AG20443 (cell line): ENCODE results near the gene HSPB6.

Experiments used
- DNase-seq: peaks from one replicate; pipeline ENCODE4 v3.0.0; 2012; ENCODE audit warnings: low spot score, mixed read lengths

Gene HSPB6

DNA sequence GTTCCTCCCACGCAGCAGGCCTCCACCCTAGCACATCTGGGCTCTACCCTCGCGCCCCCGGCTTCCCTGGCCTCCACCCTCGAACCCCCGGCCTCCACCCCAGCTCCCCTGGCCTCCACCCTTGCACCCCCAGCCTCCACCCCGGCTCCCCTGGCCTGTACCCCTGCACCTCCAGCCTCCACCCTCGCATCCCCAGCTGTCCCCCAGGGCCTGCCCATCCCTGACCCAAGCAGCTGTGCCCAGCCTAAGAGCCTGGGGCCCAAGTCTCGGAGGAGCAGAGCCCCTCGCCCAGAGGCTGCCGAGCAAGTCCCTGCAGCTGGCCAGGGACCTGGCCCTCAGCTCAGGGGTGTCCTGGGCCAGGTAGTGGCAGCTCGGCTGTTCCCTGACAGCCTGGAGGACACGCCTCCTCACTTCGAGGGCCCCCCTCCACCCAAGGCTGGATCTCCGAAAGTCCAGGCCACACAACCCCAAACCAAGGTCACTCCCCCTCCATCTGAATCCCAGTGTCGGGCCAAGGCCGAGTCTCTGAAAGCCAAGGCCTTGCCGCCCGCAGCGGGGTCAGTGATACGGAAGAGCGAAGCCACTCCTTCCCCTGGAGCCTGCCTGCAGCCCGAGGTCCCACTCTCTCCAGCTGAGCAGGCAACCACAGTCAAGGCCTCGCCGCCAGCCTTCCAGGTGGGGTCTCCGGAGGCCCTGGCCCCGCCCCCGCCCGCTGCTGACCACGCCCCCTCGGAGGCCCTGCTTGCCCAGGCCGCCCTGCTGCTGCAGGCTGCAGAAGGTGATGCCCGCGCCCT is 10.7 kb upstream of the HSPB6 start:
- DNase-seq, result peak; percentile 7

GRCh38 chr19:35766571-35767104 is 9.8 kb upstream of the HSPB6 start:
- DNase-seq, result no peak

DNA sequence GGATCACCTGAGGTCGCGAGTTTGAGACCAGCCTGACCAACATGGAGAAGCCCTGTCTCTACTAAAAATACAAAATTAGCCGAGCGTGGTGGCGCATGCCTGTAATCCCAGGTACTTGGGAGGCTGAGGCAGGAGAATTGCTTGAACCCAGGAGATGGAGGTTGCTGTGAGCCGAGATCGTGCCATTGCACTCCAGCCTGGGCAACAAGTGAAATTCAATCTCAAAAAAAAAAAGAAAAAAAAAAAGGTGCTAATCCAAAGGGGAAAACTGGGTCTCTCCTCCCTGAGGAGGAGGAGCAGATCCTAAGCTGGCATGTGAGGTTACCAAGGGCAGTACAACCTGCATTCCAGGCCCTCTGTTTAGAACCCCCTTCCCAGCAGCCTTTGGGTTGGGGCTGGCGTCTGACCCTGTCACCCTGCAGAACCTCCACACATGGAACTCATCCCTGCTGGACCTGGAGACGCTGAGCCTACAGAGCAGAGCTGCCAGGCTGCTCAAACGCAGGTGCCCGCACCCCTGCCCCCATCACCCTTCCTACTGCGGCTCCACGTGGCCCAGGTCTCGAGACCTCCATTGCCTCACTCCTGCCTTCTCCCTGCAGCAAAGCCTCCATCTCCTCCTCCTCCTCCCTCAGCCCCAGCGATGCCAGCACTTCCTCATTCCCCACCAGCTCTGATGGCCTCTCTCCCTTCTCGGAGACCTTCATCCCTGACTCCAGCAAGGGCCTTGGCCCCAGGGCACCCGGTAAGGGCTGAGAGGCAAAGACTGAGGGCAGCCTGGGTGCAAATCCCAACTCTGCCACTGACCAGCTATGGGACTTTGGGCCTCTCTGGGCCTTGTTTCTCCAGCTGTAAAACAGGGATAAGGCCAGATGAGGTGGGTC is 7.8 kb upstream of the HSPB6 start:
- DNase-seq, result no peak

DNA sequence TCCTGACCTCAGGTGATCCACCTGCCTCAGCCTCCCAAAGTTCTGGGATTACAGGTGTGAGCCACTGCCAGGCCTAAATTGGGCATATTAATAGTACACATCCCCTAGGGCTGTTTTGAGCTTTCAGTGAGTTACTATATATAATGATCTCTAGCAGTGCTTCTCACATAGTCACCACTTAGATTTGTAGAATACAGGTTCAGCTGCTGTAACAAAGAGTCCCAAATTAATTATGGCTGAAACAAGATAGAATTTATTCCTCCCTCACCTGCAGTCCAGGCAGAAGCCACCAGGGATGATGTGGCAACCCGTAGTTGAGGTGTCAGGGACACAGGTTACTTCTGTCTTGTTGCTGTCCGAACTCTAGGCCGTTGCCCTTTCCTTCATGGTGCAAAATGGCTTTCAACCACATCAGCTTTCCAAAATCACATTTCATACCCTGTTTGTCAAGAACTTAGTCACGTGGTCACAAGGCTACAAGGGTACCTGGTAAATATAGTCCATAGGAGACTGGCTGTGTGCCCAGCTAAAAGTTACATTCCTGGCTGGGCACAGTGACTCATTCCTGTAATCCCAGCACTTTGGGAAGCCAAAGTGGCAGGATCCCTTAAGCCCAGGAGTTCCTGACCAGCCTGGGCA is 4.0 kb upstream of the HSPB6 start:
- DNase-seq, result no peak

GRCh38 chr19:35759697-35760096 is 2.9 kb upstream of the HSPB6 start:
- peak; percentile 2 for DNase-seq

GRCh38 chr19:35757749-35758608 is 1.1 kb upstream of the HSPB6 start, which contains the start of gene PROSER3:
PROSER3 (plus strand) TSS chr19:35758176; CDS start chr19:35758216, 40 bp downstream.
- peak; percentile 97 for DNase-seq

GRCh38 chr19:35757231-35757748 is 461 bp upstream of the HSPB6 start:
- peak; percentile 67 for DNase-seq

- peak; percentile 77 for DNase-seq
Measured at GRCh38 chr19:35755550-35756376, 1.1 kb downstream of the HSPB6 start.

GRCh38 chr19:35755131-35755549 is 1.7 kb downstream of the HSPB6 start:
- DNase-seq, result no peak

- no peak for DNase-seq
Measured at GRCh38 chr19:35754370-35755130, 2.3 kb downstream of the HSPB6 start.

DNA sequence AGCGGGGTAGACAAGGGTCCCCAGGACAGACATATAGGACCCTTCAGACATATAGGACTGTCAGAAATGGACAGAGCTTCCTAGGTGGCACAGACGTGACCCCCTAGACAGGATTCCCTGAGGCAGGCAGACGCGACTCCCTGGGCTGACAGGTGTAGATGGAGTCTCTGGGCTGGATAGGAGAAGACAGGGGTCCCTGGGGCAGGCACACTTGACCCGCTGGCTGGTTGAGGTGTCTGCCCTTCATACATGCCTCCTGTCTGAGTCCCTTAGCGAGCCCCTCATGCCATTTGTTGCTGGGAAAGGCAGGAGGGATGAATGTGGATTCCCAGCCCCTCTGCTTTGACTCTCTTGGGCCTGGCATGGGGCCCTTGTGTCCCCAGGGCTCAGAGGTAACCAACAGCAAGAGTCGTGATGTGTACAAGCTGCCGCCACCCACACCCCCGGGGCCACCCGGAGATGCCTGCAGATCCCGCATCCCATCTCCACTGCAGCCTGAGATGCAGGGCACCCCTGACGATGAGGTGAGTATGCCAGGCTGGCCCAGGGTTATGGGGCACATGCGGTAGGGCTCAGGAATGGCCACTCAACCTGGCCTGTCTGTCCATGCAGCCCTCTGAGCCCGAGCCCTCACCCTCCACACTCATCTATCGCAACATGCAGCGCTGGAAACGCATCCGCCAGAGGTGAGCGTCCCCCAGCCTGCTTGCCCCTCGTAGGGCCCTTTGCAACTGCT is 3.0 kb downstream of the HSPB6 start:
- DNase-seq, result no peak

GRCh38 chr19:35752746-35753350 is 4.0 kb downstream of the HSPB6 start:
- no peak for DNase-seq

DNA sequence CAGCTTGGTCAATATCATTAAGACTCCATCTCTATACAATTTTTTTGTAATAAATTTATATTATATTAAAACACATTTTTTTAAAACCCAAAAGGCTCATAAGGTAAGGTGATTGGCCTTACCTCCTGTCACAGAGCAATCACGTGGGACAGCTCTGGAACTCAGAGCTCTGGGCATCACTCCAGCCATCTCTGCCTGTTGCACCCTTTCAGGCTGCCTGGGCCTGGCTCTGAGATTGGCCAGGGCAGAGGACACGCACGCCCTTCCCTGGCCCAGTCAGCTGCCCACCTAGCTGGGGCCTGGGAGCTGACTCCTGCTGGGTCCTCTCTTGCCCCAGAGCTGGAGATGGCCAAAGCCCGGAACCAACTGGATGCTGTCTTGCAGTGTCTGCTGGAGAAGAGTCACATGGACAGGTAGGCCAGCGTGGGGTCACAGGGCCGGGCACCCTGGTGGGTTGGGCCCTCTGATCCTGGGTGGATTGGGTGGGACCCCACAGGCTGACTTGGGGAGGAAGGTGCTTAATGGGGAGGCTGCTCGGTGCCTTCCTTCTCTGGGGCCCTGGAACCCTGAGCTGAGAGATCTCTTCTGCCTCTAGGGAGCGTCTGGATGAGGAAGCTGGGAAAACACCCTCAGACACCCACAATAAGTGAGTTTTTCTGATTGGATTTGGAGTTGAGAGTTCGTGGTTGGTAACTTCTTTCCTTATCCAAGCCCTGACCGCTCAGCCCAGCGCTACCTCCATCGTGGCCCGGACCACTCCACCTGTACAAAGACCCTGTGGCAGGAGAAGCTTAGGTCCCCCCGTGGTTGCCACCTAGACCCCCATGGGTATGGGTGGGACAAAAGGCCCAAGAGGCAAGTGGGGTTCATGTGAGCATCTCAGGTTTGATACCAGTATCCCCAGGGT is 4.7 kb downstream of the HSPB6 start:
- no peak for DNase-seq

- no peak for DNase-seq
Measured at GRCh38 chr19:35750167-35750566, 6.7 kb downstream of the HSPB6 start.

GRCh38 chr19:35748106-35749020 is 8.5 kb downstream of the HSPB6 start, which contains the start of gene LIN37:
LIN37 (plus strand) TSS chr19:35748576; CDS start chr19:35748725, 149 bp downstream.
- peak; percentile 94 for DNase-seq

- DNase-seq, result no peak
Measured at GRCh38 chr19:35746531-35746930, 10.3 kb downstream of the HSPB6 start.
